ENCODE data around the gene GPR89A.
"Not testable (repeated sequence)": the region's sequence is repeated elsewhere in the genome, so short reads cannot be mapped to it uniquely, and the experiment has no call there.

GPR89A gene

DNA sequence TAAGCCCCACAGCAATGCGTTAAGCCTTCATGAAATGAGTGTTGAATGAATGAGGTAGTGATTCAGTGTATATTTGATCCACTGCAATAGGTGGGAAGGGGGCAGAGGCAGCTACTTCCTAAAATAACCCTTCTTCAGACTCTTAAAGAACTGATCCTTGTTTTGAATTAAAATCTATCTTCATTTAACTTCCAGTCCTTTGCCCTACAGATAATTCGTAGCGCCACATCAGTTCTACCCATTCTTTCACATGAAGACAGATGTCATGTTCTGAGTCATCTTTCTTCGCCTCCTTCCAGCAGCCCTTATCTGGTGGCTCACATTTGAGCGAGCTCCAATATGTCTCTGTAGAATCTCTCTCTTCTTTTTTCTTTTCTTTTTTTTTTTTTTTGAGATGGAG, 948 bp upstream of the GPR89A start:
- H2BK15ac ChIP-seq (ENCODE audit: low read depth, poor library complexity, severe bottlenecking); H4K8ac ChIP-seq (ENCODE audit: low read length); H4K91ac ChIP-seq (ENCODE audit: low read length); H2AK5ac ChIP-seq (ENCODE audit: low read length, severe bottlenecking); H3K9ac ChIP-seq (ENCODE audit: low read length); H2BK12ac ChIP-seq (ENCODE audit: low read length in 2 of 2); H3K4me3 ChIP-seq (ENCODE audit: insufficient read depth in 1 of 2, low read depth in 1 of 2, low read length in 2 of 2); H3K4ac ChIP-seq (ENCODE audit: low read depth in 1 of 2, low read length in 2 of 2); H3K18ac ChIP-seq (ENCODE audit: low read depth in 1 of 2, low read length in 2 of 2); H3K27me3 ChIP-seq (ENCODE audit: control insufficient read depth in 1 of 2, insufficient read depth in 1 of 2, low read length in 2 of 2); DNase-seq; H3K27ac ChIP-seq (ENCODE audit: low read length, poor library complexity, severe bottlenecking); H3K4me2 ChIP-seq (ENCODE audit: low read length, poor library complexity, severe bottlenecking); H3K14ac ChIP-seq (ENCODE audit: low read length in 2 of 2); H3K4me1 ChIP-seq (ENCODE audit: control insufficient read depth, insufficient read depth, low read depth, low read length); H3K79me1 ChIP-seq (replicated peaks; ENCODE audit: low read length, poor library complexity, severe bottlenecking); H2BK5ac ChIP-seq (ENCODE audit: low read depth, low read length, poor library complexity, severe bottlenecking); H3K23ac ChIP-seq (ENCODE audit: low read length in 2 of 2); H3K36me3 ChIP-seq (ENCODE audit: control insufficient read depth in 1 of 2, insufficient read depth in 2 of 2, low read depth in 1 of 2, low read length in 2 of 2); H2AFZ ChIP-seq (ENCODE audit: low read depth, low read length); H2BK120ac ChIP-seq (ENCODE audit: low read depth, low read length); H3K9me3 ChIP-seq (ENCODE audit: control insufficient read depth, low read length): not testable (repeated sequence)
- no CpG with 5 or more reads among the region's 5 CpGs for WGBS

GRCh38 chr1:145607289-145607688, 499 bp upstream of the GPR89A start:
- not testable (repeated sequence) for H3K9me3 ChIP-seq (ENCODE audit: control insufficient read depth, low read length); H3K23ac ChIP-seq (ENCODE audit: low read length in 2 of 2); H2AK5ac ChIP-seq (ENCODE audit: low read length, severe bottlenecking); H2BK15ac ChIP-seq (ENCODE audit: low read depth, poor library complexity, severe bottlenecking); DNase-seq; H4K8ac ChIP-seq (ENCODE audit: low read length); H3K4me2 ChIP-seq (ENCODE audit: low read length, poor library complexity, severe bottlenecking); H4K91ac ChIP-seq (ENCODE audit: low read length); H3K4me1 ChIP-seq (ENCODE audit: control insufficient read depth, insufficient read depth, low read depth, low read length); H2BK5ac ChIP-seq (ENCODE audit: low read depth, low read length, poor library complexity, severe bottlenecking); H2BK120ac ChIP-seq (ENCODE audit: low read depth, low read length); H3K4ac ChIP-seq (ENCODE audit: low read depth in 1 of 2, low read length in 2 of 2); H3K4me3 ChIP-seq (ENCODE audit: insufficient read depth in 1 of 2, low read depth in 1 of 2, low read length in 2 of 2); H2BK12ac ChIP-seq (ENCODE audit: low read length in 2 of 2); H2AFZ ChIP-seq (ENCODE audit: low read depth, low read length); H3K27me3 ChIP-seq (ENCODE audit: control insufficient read depth in 1 of 2, insufficient read depth in 1 of 2, low read length in 2 of 2); H3K9ac ChIP-seq (ENCODE audit: low read length); H3K36me3 ChIP-seq (ENCODE audit: control insufficient read depth in 1 of 2, insufficient read depth in 2 of 2, low read depth in 1 of 2, low read length in 2 of 2); H3K18ac ChIP-seq (ENCODE audit: low read depth in 1 of 2, low read length in 2 of 2); H3K79me1 ChIP-seq (replicated peaks; ENCODE audit: low read length, poor library complexity, severe bottlenecking); H3K27ac ChIP-seq (ENCODE audit: low read length, poor library complexity, severe bottlenecking); H3K14ac ChIP-seq (ENCODE audit: low read length in 2 of 2)
- WGBS, result no CpG with 5 or more reads among the region's 11 CpGs

DNA sequence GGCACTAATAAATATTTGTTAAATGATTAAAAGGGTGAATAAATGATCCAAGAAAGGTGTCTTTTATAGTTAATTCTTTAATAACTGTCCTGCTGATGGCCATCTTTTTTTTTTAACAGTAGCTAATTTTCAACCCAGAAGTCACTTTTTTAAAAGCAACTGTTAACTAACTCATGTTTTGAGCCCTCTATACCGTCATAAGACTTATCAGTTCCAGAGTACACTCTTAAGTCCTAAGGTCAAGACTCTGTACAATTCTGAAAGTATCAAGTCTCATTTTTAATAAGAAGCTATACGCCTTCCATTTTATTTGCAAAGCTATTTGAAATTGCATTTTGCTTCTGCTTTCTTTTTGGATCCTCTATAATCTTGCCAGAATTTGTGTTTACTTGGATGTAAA, 3.0 kb downstream of the GPR89A start:
- DNase-seq; H3K79me1 ChIP-seq (replicated peaks; ENCODE audit: low read length, poor library complexity, severe bottlenecking); H3K9me3 ChIP-seq (ENCODE audit: control insufficient read depth, low read length); H2BK12ac ChIP-seq (ENCODE audit: low read length in 2 of 2); H3K4ac ChIP-seq (ENCODE audit: low read depth in 1 of 2, low read length in 2 of 2); H3K4me3 ChIP-seq (ENCODE audit: insufficient read depth in 1 of 2, low read depth in 1 of 2, low read length in 2 of 2); H3K9ac ChIP-seq (ENCODE audit: low read length); H2AFZ ChIP-seq (ENCODE audit: low read depth, low read length); H2BK5ac ChIP-seq (ENCODE audit: low read depth, low read length, poor library complexity, severe bottlenecking); H3K4me1 ChIP-seq (ENCODE audit: control insufficient read depth, insufficient read depth, low read depth, low read length); H3K27ac ChIP-seq (ENCODE audit: low read length, poor library complexity, severe bottlenecking); H4K91ac ChIP-seq (ENCODE audit: low read length); H3K27me3 ChIP-seq (ENCODE audit: control insufficient read depth in 1 of 2, insufficient read depth in 1 of 2, low read length in 2 of 2); H3K14ac ChIP-seq (ENCODE audit: low read length in 2 of 2); H3K4me2 ChIP-seq (ENCODE audit: low read length, poor library complexity, severe bottlenecking); H2AK5ac ChIP-seq (ENCODE audit: low read length, severe bottlenecking); H3K23ac ChIP-seq (ENCODE audit: low read length in 2 of 2); H3K18ac ChIP-seq (ENCODE audit: low read depth in 1 of 2, low read length in 2 of 2); H3K36me3 ChIP-seq (ENCODE audit: control insufficient read depth in 1 of 2, insufficient read depth in 2 of 2, low read depth in 1 of 2, low read length in 2 of 2); H4K8ac ChIP-seq (ENCODE audit: low read length); H2BK120ac ChIP-seq (ENCODE audit: low read depth, low read length); H2BK15ac ChIP-seq (ENCODE audit: low read depth, poor library complexity, severe bottlenecking): not testable (repeated sequence)
- WGBS, result 95% methylated on average over 1 of the region's 2 CpGs

DNA sequence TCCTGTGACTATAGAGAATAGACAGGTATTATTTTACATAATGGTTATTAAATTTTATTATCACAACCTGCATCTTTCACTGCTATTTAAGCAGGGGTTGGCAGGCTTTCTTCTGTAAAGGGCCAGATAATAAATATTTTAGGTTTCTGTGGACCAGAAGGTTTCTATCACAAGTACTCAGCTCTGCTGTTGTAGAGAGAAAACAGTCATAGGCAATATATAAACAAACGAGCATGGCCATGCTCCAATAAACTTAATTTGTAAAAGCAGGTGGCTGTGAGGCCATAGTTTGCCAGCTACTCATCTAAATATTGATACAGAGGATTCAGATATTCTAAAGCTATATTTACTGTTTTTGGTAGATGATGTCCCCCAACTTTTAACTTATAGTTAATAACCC, 12.3 kb downstream of the GPR89A start:
- not testable (repeated sequence) for H3K36me3 ChIP-seq (ENCODE audit: control insufficient read depth in 1 of 2, insufficient read depth in 2 of 2, low read depth in 1 of 2, low read length in 2 of 2); H4K8ac ChIP-seq (ENCODE audit: low read length); H2AFZ ChIP-seq (ENCODE audit: low read depth, low read length); H4K91ac ChIP-seq (ENCODE audit: low read length); DNase-seq; H3K9me3 ChIP-seq (ENCODE audit: control insufficient read depth, low read length); H2BK12ac ChIP-seq (ENCODE audit: low read length in 2 of 2); H3K18ac ChIP-seq (ENCODE audit: low read depth in 1 of 2, low read length in 2 of 2); H2BK120ac ChIP-seq (ENCODE audit: low read depth, low read length); H3K27ac ChIP-seq (ENCODE audit: low read length, poor library complexity, severe bottlenecking); H3K4me1 ChIP-seq (ENCODE audit: control insufficient read depth, insufficient read depth, low read depth, low read length); H3K79me1 ChIP-seq (replicated peaks; ENCODE audit: low read length, poor library complexity, severe bottlenecking); H2AK5ac ChIP-seq (ENCODE audit: low read length, severe bottlenecking); H3K4me2 ChIP-seq (ENCODE audit: low read length, poor library complexity, severe bottlenecking); H2BK15ac ChIP-seq (ENCODE audit: low read depth, poor library complexity, severe bottlenecking); H3K9ac ChIP-seq (ENCODE audit: low read length); H3K14ac ChIP-seq (ENCODE audit: low read length in 2 of 2); H3K27me3 ChIP-seq (ENCODE audit: control insufficient read depth in 1 of 2, insufficient read depth in 1 of 2, low read length in 2 of 2); H3K4ac ChIP-seq (ENCODE audit: low read depth in 1 of 2, low read length in 2 of 2); H2BK5ac ChIP-seq (ENCODE audit: low read depth, low read length, poor library complexity, severe bottlenecking); H3K23ac ChIP-seq (ENCODE audit: low read length in 2 of 2); H3K4me3 ChIP-seq (ENCODE audit: insufficient read depth in 1 of 2, low read depth in 1 of 2, low read length in 2 of 2)
- no CpG with 5 or more reads among the region's 1 CpG for WGBS

Data from mesenchymal stem cell (in vitro differentiated cells and primary cell).